Endothelial cell of umbilical vein (primary cell): ENCODE measurements around the gene FAAP100.

ENCODE experiments used
- POLR2A ChIP-seq: IDR thresholded peaks from 2 replicates; pipeline ENCODE4 v1.6.1; 2012; ENCODE audit warnings: low read depth, mild to moderate bottlenecking, control low read depth, low read length
- TF ChIP-seq, protein P1 (sequence below), 2 donors: IDR thresholded peaks; 1 replicate in 1 of 2; 2 replicates in 1 of 2; pipeline ENCODE4 v1.5.1; 2011; ENCODE audit warnings: low read length in 2 of 2, mild to moderate bottlenecking in 2 of 2, moderate library complexity in 2 of 2, control low read depth in 1 of 2, inconsistent platforms in 1 of 2, low read depth in 1 of 2; ENCODE audit not compliant: insufficient read depth in 1 of 2; ENCODE audit errors: extremely low read depth in 1 of 2

- TF ChIP-seq, protein P1, sequence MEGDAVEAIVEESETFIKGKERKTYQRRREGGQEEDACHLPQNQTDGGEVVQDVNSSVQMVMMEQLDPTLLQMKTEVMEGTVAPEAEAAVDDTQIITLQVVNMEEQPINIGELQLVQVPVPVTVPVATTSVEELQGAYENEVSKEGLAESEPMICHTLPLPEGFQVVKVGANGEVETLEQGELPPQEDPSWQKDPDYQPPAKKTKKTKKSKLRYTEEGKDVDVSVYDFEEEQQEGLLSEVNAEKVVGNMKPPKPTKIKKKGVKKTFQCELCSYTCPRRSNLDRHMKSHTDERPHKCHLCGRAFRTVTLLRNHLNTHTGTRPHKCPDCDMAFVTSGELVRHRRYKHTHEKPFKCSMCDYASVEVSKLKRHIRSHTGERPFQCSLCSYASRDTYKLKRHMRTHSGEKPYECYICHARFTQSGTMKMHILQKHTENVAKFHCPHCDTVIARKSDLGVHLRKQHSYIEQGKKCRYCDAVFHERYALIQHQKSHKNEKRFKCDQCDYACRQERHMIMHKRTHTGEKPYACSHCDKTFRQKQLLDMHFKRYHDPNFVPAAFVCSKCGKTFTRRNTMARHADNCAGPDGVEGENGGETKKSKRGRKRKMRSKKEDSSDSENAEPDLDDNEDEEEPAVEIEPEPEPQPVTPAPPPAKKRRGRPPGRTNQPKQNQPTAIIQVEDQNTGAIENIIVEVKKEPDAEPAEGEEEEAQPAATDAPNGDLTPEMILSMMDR (IDR thresholded peaks at IDR 0.05; ENCODE audit: extremely low read depth in 1 of 2, insufficient read depth in 1 of 2, low read depth in 1 of 2, low read length in 2 of 2), result no peak
- no peak for TF ChIP-seq POLR2A
Observed at GRCh38 chr17:81569986-81570514, 17.9 kb upstream of the FAAP100 start.
